ENCODE results near the gene P2RY11. TPM values are rescaled to one million over a fixed set of nuclear protein-coding genes. Genes with fewer than 3 reads are reported as not detected.

Gene P2RY11
- total and polyA plus RNA-seq, 2 experiments from 2014 or later = 2.7 to 6.1 TPM

GRCh38 chr19:10087296-10088061 is 24.0 kb upstream of the P2RY11 start:
- no peak overlapping the region for H3K27ac ChIP-seq
- H3K4me2 ChIP-seq = peak overlapping the region; percentile 99
- H3K4me1 ChIP-seq (ENCODE audit: insufficient read depth) = no peaks in the 10 kb centered on the region
- no peak for DNase-seq (ENCODE audit: low spot score)
- no peak overlapping the region for H2AFZ ChIP-seq
- peaks cover 3% of the 10 kb centered on the region for H3K79me2 ChIP-seq
- H3K4me3 ChIP-seq = no peak overlapping the region
- H4K20me1 ChIP-seq (ENCODE audit: insufficient read depth, poor library complexity, severe bottlenecking) = no peaks in the 10 kb centered on the region
- H3K27me3 ChIP-seq = no peaks in the 10 kb centered on the region
- 87% methylated on average over 18 of the region's 18 CpGs for WGBS (ENCODE audit: low lambda C conversion rate, missing lambda C conversion rate)
- H3K9me3 ChIP-seq (ENCODE audit: low read depth) = no peaks in the 10 kb centered on the region
- H3K9me2 ChIP-seq (replicated peaks; ENCODE audit: insufficient read depth) = no peaks in the 10 kb centered on the region
- H3K36me3 ChIP-seq (replicated peaks; ENCODE audit: insufficient read depth, low read depth) = no peaks in the 10 kb centered on the region
- no peak for TF ChIP-seq EZH2 (IDR thresholded peaks at IDR 0.05; ENCODE audit: borderline replicate concordance)
- TF ChIP-seq CTCF (IDR thresholded peaks at IDR 0.05; ENCODE audit: poor library complexity) = no peak
- no peak for TF ChIP-seq EZH2phosphoT487 (IDR thresholded peaks at IDR 0.05; ENCODE audit: low read depth, severe bottlenecking, unreplicated experiment)

DNA sequence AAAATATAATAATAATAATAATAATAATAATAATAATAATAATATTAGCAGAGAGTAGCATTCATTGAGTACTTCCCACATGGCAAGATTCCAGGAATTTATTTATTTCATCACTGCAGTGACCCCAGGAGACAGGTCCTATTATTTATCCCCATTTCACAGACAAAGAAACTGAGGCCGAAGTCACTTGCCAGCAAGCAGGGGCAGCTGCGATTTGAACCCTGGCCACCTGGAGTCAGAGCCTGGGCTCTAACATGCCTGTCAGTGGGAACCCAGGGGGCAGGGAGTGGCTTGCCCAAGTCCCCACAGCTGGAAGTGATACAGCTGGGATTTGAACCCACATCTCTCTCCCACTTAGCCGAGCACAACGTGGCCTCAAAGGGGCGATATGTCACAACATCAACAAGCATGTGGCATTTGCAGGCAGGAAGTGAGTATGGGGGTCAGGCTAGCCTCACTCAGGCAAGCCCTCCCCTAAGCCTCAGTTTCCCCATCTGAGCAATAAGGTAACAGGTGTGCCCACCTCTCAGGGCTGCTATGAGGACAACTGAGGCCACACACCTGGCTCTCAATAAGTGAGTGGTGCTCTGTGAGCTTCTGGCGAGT is 22.4 kb upstream of the P2RY11 start:
- Histone ChIP-seq H4K20me1 (ENCODE audit: insufficient read depth, poor library complexity, severe bottlenecking) (no peaks in the 10 kb centered on the region), H3K27me3 (no peaks in the 10 kb centered on the region), H3K36me3 (replicated peaks; ENCODE audit: insufficient read depth, low read depth) (no peaks in the 10 kb centered on the region), H3K9me2 (replicated peaks; ENCODE audit: insufficient read depth) (no peaks in the 10 kb centered on the region), H2AFZ (no peak overlapping the region), H3K79me2 (peaks cover 3% of the 10 kb centered on the region), H3K27ac (no peak overlapping the region), H3K9me3 (ENCODE audit: low read depth) (no peaks in the 10 kb centered on the region), H3K4me2 (no peak overlapping the region), H3K4me1 (ENCODE audit: insufficient read depth) (no peaks in the 10 kb centered on the region), H3K4me3 (no peak overlapping the region)
- no peak for DNase-seq (ENCODE audit: low spot score)
- WGBS (ENCODE audit: low lambda C conversion rate, missing lambda C conversion rate) = 98% methylated on average over 6 of the region's 6 CpGs
- TF ChIP-seq EZH2phosphoT487 (IDR thresholded peaks at IDR 0.05; ENCODE audit: low read depth, severe bottlenecking, unreplicated experiment) = no peak
- TF ChIP-seq CTCF (IDR thresholded peaks at IDR 0.05; ENCODE audit: poor library complexity) = no peak
- TF ChIP-seq EZH2 (IDR thresholded peaks at IDR 0.05; ENCODE audit: borderline replicate concordance) = no peak

- Histone ChIP-seq H3K27me3 (no peaks in the 10 kb centered on the region), H4K20me1 (ENCODE audit: insufficient read depth, poor library complexity, severe bottlenecking) (no peaks in the 10 kb centered on the region), H3K4me2 (no peak overlapping the region), H2AFZ (no peak overlapping the region), H3K9me3 (ENCODE audit: low read depth) (no peaks in the 10 kb centered on the region), H3K79me2 (peaks cover 3% of the 10 kb centered on the region), H3K27ac (no peak overlapping the region), H3K9me2 (replicated peaks; ENCODE audit: insufficient read depth) (no peaks in the 10 kb centered on the region), H3K36me3 (replicated peaks; ENCODE audit: insufficient read depth, low read depth) (no peaks in the 10 kb centered on the region), H3K4me3 (no peak overlapping the region), H3K4me1 (ENCODE audit: insufficient read depth) (no peaks in the 10 kb centered on the region)
- no peak for TF ChIP-seq EZH2phosphoT487 (IDR thresholded peaks at IDR 0.05; ENCODE audit: low read depth, severe bottlenecking, unreplicated experiment)
- no peak for TF ChIP-seq CTCF (IDR thresholded peaks at IDR 0.05; ENCODE audit: poor library complexity)
- TF ChIP-seq EZH2 (IDR thresholded peaks at IDR 0.05; ENCODE audit: borderline replicate concordance) = no peak
- DNase-seq (ENCODE audit: low spot score) = no peak
- WGBS (ENCODE audit: low lambda C conversion rate, missing lambda C conversion rate) = 82% methylated on average over 15 of the region's 15 CpGs
Measured at GRCh38 chr19:10089801-10090375, 21.6 kb upstream of the P2RY11 start.
